HepG2 (cell line): Measurements from ENCODE around the gene FCHO1. TPM values are rescaled to one million over a fixed set of nuclear protein-coding genes. Genes with fewer than 3 reads are reported as not detected.

ENCODE experiments used
- ATAC-seq: fragments of 200-7000 bp; cut with Tn5 transposase; 3 replicates; pipeline ENCODE4 v1.9.1; 2020; ENCODE audit warnings: mild to moderate bottlenecking, moderate library complexity
- BruUV-seq: library from RNA; stranded (reverse); fragments of 400-500 nt; replicated peaks from 2 replicates; lab custom pipeline; 2021; lab: Mats Ljungman, UMichigan
- CTCF ChIA-PET: fragments of 300-600 bp; formaldehyde crosslinking; extraction: SDS; loops from one replicate; lab custom pipeline; 2021; ENCODE audit warnings: low total read pairs, inconsistent platforms, low intra/inter-chr PET ratio; lab: Yijun Ruan, JAX
- POLR2A ChIA-PET: fragments of 350-600 bp; sonication (Branson Sonifier 250); formaldehyde crosslinking; loops from one replicate; lab custom pipeline; 2020; ENCODE audit warnings: antibody characterized with exemption, inconsistent platforms; lab: Yijun Ruan, JAX
- DNase-seq: peaks from one replicate; pipeline ENCODE4 v3.0.0-alpha.2; 2015; ENCODE audit warnings: low spot score
- FAIRE-seq: peaks from 3 replicates; lab custom pipeline; 2011; peaks lifted over from hg19 to GRCh38; lab: Jason Lieb, UNC
- H2AFZ ChIP-seq: one replicate; pipeline ENCODE4 v1.6.1; 2011; ENCODE audit warnings: low read length, inconsistent platforms
- H3K27ac ChIP-seq: fragments of 300-600 bp; 3 replicates; pipeline ENCODE4 v1.8.0; 2011; ENCODE audit warnings: mixed run types, mild to moderate bottlenecking, mixed read lengths, low read length, inconsistent platforms; ENCODE audit not compliant: insufficient read depth; ENCODE audit errors: extremely low read length
- H3K27me3 ChIP-seq, 2 experiments: fragments of 200-600 bp in 1 of 2; 2 replicates in 1 of 2; 3 replicates in 1 of 2; pipeline versions ENCODE4 v1.6.0 to v1.8.0; 2011; ENCODE audit warnings: low read length in 2 of 2, mild to moderate bottlenecking in 2 of 2, moderate library complexity in 2 of 2, inconsistent platforms in 1 of 2; ENCODE audit not compliant: insufficient read depth in 2 of 2, control insufficient read depth in 1 of 2
- H3K36me3 ChIP-seq, 2 experiments: fragments of 200-600 bp in 1 of 2; replicated peaks in 1 of 2; 2 replicates in 1 of 2; 3 replicates in 1 of 2; pipeline versions ENCODE4 v1.5.1 to v1.8.0; 2011; ENCODE audit warnings: low read length in 2 of 2, inconsistent platforms in 1 of 2; ENCODE audit not compliant: insufficient read depth in 2 of 2, control insufficient read depth in 1 of 2
- H3K4me1 ChIP-seq: 2 replicates; pipeline ENCODE4 v1.5.1; 2012; ENCODE audit warnings: low read length, inconsistent platforms; ENCODE audit not compliant: insufficient read depth
- H3K4me2 ChIP-seq: 2 replicates; pipeline ENCODE4 v1.6.0; 2011; ENCODE audit warnings: low read depth, low read length, inconsistent platforms
- H3K4me3 ChIP-seq, 3 experiments: fragments of 200-600 bp in 1 of 3; sonication (generic), shearing (Covaris generic) in 1 of 3; replicated peaks in 1 of 3; 2 replicates each; pipeline ENCODE4 v1.5.1; 2011 to 2016; ENCODE audit warnings: low read length in 3 of 3, inconsistent platforms in 2 of 3, low read depth in 2 of 3, mild to moderate bottlenecking in 2 of 3, control low read depth in 1 of 3, mixed read lengths in 1 of 3; ENCODE audit not compliant: insufficient read depth in 1 of 3
- H3K79me2 ChIP-seq: one replicate; pipeline ENCODE4 v1.6.1; 2011; ENCODE audit warnings: low read length, inconsistent platforms; ENCODE audit not compliant: insufficient read depth
- H3K9ac ChIP-seq: 2 replicates; pipeline ENCODE4 v1.6.0; 2011; ENCODE audit warnings: mild to moderate bottlenecking, low read depth, low read length, inconsistent platforms; ENCODE audit not compliant: insufficient read depth
- H3K9me3 ChIP-seq: 2 replicates; pipeline ENCODE4 v1.5.1; 2012; ENCODE audit warnings: mild to moderate bottlenecking, low read length
- H4K20me1 ChIP-seq: 2 replicates; pipeline ENCODE4 v1.6.0; 2011; ENCODE audit warnings: inconsistent platforms, mild to moderate bottlenecking, low read length, moderate library complexity; ENCODE audit not compliant: insufficient read depth
- STAG1 ChIP-seq: sonication (generic); formaldehyde crosslinking; IDR thresholded peaks from 2 replicates; pipeline ENCODE4 v1.4.0; 2020; ENCODE audit warnings: missing genetic modification reagents
- whole genome bisulfite sequencing: methylation state at CpG from one replicate; pipeline ENCODE4 v1.1.6; 2017; ENCODE audit warnings: low lambda C conversion rate; 5-methylcytosine and 5-hydroxymethylcytosine counted together
- in situ Hi-C: cut with HindIII; loops from 2 replicates; pipeline ENCODE4 v1.10.0; 2017; ENCODE audit warnings: low pct_unique_long_range_greater_than_20kb; ENCODE audit not compliant: extremely low pct_ligation_motif_present
- intact Hi-C: fragments of 100-400 bp; cut with micrococcal nuclease; formaldehyde crosslinking; loops from one replicate; pipeline ENCODE4 v1.10.0; 2022; ENCODE audit not compliant: unreplicated experiment
- polyA plus RNA-seq, 8 experiments: library from polyadenylated mRNA; depleted of rRNA in 3 of 8; stranded (reverse) in 7 of 8; unstranded in 1 of 8; fragments of >200 nt; fragmentation: Illumina TruSeq in 4 of 8; extraction: Trizol in 4 of 8; gene quantifications; 2 replicates each; pipeline versions ENCODE4 v1.2.1 to v1.2.3, GENCODE V29; 2011 to 2016; ENCODE audit warnings: low read depth in 4 of 8, missing spikeins in 1 of 8, mixed read lengths in 1 of 8; ENCODE audit not compliant: insufficient read depth in 1 of 8
- total RNA-seq, 5 experiments: library from RNA; depleted of rRNA; stranded (reverse); fragments of >200 nt; fragmentation: Illumina TruSeq; extraction: Trizol; gene quantifications; 2 replicates each; pipeline ENCODE4 v1.2.3, GENCODE V29; 2016; ENCODE audit warnings: low read depth in 1 of 5
- TF ChIP-seq, protein P1 (sequence below): sonication (generic); formaldehyde crosslinking; IDR thresholded peaks from 2 replicates; pipeline ENCODE4 v1.5.0; 2020; ENCODE audit warnings: mild to moderate bottlenecking, missing genetic modification reagents, moderate library complexity
- TF ChIP-seq, protein P2 (sequence below): sonication (generic); formaldehyde crosslinking; IDR thresholded peaks from 2 replicates; pipeline ENCODE4 v1.5.0; 2020; ENCODE audit warnings: missing genetic modification reagents

The FCHO1 gene
- total and polyA plus RNA-seq, 2 of the 13 experiments (the other 11 are each of a cell fraction or from before 2014, with no cell fraction given): 1.3 to 3.1 TPM

DNA sequence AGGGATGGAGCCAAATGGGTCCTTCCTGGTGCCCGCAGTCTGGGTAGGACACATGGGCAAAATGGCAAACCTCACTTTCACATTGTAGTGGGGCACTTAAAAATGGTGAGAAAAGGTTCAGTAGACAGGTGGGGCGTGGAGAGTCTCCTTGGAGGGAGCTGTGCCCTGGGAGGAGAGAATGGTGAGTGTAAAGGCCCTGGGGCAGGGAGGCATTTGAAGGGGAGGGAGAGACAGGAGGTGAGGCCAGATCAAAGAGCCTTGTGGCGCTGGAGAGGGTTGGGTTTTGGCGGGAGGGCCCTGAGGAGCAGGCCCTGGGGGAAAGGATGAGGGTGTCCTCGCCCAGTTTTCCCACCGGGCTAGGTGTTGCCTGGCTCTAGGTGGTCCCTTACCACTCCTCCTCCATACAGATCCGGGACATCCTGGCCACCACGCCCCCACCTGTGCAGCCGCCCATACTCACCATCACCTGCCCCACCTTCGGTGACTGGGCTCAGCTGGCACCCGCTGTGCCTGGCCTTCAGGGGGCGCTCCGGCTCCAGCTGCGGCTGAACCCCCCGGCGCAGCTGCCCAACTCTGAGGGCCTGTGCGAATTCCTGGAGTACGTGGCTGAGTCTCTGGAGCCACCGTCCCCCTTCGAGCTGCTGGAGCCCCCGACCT is 25.7 kb upstream of the FCHO1 start:
- H3K4me3 ChIP-seq: no peak overlapping the region
- ChIA-PET CTCF (no interaction called here), POLR2A (no interaction called here)
- H3K79me2 ChIP-seq: peaks cover 10% of the 10 kb centered on the region
- in situ Hi-C loops: no loop called here
- DNase-seq (no peak), ATAC-seq (peak; percentile 35), FAIRE-seq (no peak)
- H3K27me3 ChIP-seq: no peaks in the 10 kb centered on the region
- H2AFZ ChIP-seq: no peak overlapping the region
- peaks cover 12% of the 10 kb centered on the region for H3K4me1 ChIP-seq
- no peaks in the 10 kb centered on the region for H3K9me3 ChIP-seq
- peaks cover 25 to 33% of the 10 kb centered on the region in 2 experiments; a peak in 4 of 5 replicates for H3K36me3 ChIP-seq
- no peak overlapping the region for H3K27ac ChIP-seq
- no peak overlapping the region for H3K4me2 ChIP-seq
- intact Hi-C loops: no loop called here
- H4K20me1 ChIP-seq: peaks cover 3% of the 10 kb centered on the region; the same call in 1 of the 2 replicates
- no TSS peak for BruUV-seq
- TF ChIP-seq, protein P1, sequence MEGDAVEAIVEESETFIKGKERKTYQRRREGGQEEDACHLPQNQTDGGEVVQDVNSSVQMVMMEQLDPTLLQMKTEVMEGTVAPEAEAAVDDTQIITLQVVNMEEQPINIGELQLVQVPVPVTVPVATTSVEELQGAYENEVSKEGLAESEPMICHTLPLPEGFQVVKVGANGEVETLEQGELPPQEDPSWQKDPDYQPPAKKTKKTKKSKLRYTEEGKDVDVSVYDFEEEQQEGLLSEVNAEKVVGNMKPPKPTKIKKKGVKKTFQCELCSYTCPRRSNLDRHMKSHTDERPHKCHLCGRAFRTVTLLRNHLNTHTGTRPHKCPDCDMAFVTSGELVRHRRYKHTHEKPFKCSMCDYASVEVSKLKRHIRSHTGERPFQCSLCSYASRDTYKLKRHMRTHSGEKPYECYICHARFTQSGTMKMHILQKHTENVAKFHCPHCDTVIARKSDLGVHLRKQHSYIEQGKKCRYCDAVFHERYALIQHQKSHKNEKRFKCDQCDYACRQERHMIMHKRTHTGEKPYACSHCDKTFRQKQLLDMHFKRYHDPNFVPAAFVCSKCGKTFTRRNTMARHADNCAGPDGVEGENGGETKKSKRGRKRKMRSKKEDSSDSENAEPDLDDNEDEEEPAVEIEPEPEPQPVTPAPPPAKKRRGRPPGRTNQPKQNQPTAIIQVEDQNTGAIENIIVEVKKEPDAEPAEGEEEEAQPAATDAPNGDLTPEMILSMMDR (CRISPR knock-in tag): peak; percentile 70
- peak; percentile 48 for TF ChIP-seq STAG1
- TF ChIP-seq, protein P2, sequence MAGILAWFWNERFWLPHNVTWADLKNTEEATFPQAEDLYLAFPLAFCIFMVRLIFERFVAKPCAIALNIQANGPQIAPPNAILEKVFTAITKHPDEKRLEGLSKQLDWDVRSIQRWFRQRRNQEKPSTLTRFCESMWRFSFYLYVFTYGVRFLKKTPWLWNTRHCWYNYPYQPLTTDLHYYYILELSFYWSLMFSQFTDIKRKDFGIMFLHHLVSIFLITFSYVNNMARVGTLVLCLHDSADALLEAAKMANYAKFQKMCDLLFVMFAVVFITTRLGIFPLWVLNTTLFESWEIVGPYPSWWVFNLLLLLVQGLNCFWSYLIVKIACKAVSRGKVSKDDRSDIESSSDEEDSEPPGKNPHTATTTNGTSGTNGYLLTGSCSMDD (CRISPR knock-in tag): no peak
- no peak overlapping the region for H3K9ac ChIP-seq
- WGBS: 96% methylated on average over 6 of the region's 21 CpGs
